NT2/D1 (cell line): ENCODE data around the gene PACC1.

ENCODE experiments used
- YY1 ChIP-seq: IDR thresholded peaks from 2 replicates; pipeline ENCODE4 v1.6.1; 2011; ENCODE audit not compliant: insufficient read length, insufficient read depth
- ZNF274 ChIP-seq: IDR thresholded peaks from 2 replicates; pipeline ENCODE4 v1.6.1; 2011; ENCODE audit warnings: mild to moderate bottlenecking, low read depth, low read length

DNA sequence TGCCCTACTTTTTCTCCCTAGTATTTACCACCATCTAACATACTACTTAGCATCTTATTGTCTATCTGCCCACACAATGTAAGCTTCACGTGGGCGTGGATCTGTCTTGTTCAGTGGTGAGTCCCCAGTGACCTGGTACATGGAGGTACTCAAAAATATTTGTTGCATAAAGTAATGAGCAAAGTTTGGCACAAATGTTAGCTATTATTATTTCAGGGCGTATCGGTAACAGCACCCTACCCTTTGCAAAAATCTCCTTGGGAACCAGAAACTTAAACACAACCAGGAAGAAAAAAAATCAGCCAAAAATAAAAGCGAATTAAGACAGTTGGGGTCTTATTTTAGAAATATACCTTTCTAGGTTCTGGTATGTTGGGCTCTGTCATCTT, 17.6 kb upstream of the PACC1 start:
- no peak for TF ChIP-seq ZNF274
- no peak for TF ChIP-seq YY1
